Measurements from ENCODE around the gene NAPEPLD.

The NAPEPLD gene

DNA sequence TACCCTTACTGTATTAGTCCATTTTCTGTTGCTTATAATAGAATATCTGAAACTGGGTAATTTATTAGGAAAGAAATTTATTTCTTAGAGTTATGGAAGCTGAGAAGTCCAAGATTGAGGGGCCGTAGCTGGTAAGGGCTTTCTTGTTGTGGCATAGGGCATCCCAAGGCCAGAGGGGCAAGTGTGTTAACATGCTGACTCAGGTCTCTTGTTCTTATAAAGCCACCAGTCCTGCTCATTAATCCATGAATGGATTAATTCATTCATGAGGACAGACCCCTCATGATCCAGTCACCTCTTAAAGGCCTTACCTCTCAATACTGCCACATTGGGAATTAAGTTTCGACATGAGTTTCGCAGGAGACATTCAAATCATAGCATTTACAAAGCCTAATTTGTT, 71.6 kb downstream of the NAPEPLD start:
- Histone ChIP-seq H3K27ac (ENCODE audit: extremely low read depth, low read depth, low read length) (no peak overlapping the region), H3K9me3 (ENCODE audit: control insufficient read depth, insufficient read depth, low read depth, low read length) (no peaks in the 10 kb centered on the region), H3K4me3 (ENCODE audit: low read depth, low read length) (no peak overlapping the region), H3K4me1 (ENCODE audit: control insufficient read depth, insufficient read depth, low read length) (no peaks in the 10 kb centered on the region), H3K36me3 (ENCODE audit: control insufficient read depth in 2 of 2, insufficient read depth in 1 of 2, low read length in 2 of 2) (no peaks in the 10 kb centered on the region; a peak in 1 of 3 replicates)
- POLR2A ChIA-PET = no interaction called here
- CTCF ChIA-PET = interaction anchor here (0.7 kb wide), 1 partner anchor 42 kb away, joined by 3 read pairs; no protein-coding TSS in a partner anchor
- TF ChIP-seq SALL2 (tag by site-specific recombination; IDR thresholded peaks at IDR 0.05; ENCODE audit: borderline replicate concordance) = no peak
- no peak for TF ChIP-seq ZNF138 (tag by site-specific recombination; IDR thresholded peaks at IDR 0.05; ENCODE audit: borderline replicate concordance)
- no peak for TF ChIP-seq ZNF48 (tag by site-specific recombination; IDR thresholded peaks at IDR 0.05)
- no peak for TF ChIP-seq GLIS1 (tag by site-specific recombination; IDR thresholded peaks at IDR 0.05)
- no peak for TF ChIP-seq KLF9 (tag by site-specific recombination; IDR thresholded peaks at IDR 0.05; ENCODE audit: low read depth)
- no peak for TF ChIP-seq ZBTB21 (tag by site-specific recombination; IDR thresholded peaks at IDR 0.05)
- TF ChIP-seq ZNF670 (tag by site-specific recombination; IDR thresholded peaks at IDR 0.05; ENCODE audit: low read depth) = no peak
- no peak for TF ChIP-seq ZNF571 (tag by site-specific recombination; IDR thresholded peaks at IDR 0.05)
- TF ChIP-seq ZNF175 (tag by site-specific recombination; IDR thresholded peaks at IDR 0.05) = no peak
- TF ChIP-seq ZNF23 (tag by site-specific recombination; IDR thresholded peaks at IDR 0.05; ENCODE audit: borderline replicate concordance) = no peak

DNA sequence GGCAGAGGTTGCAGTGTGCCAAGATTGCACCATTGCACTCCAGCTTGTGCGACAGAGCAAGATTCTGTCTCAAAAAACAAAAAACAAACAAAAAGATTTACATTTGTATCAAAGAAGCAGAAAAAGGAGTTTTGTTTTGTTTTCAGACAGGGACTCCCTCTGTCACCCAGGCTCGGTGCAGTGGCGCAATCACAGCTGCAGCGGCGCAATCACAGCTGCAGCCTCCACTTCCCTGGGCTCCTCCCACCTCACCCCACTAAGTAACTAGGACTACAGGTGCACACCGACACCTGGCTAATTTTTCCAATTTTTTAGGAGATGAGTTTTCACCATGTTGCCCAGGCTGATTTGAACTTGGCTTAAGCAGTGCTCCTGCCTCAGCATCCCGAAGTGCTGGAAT, 72.1 kb downstream of the NAPEPLD start:
- Histone ChIP-seq H3K36me3 (ENCODE audit: control insufficient read depth in 2 of 2, insufficient read depth in 1 of 2, low read length in 2 of 2) (no peaks in the 10 kb centered on the region; a peak in 1 of 3 replicates), H3K4me3 (ENCODE audit: low read depth, low read length) (no peak overlapping the region), H3K27ac (ENCODE audit: extremely low read depth, low read depth, low read length) (no peak overlapping the region), H3K9me3 (ENCODE audit: control insufficient read depth, insufficient read depth, low read depth, low read length) (no peaks in the 10 kb centered on the region), H3K4me1 (ENCODE audit: control insufficient read depth, insufficient read depth, low read length) (no peaks in the 10 kb centered on the region)
- POLR2A ChIA-PET = no interaction called here
- CTCF ChIA-PET = interaction anchor here (0.7 kb wide), 1 partner anchor 41 kb away, joined by 3 read pairs; no protein-coding TSS in a partner anchor
- TF ChIP-seq ZNF585B (tag by site-specific recombination; IDR thresholded peaks at IDR 0.05) (no peak), GFI1B (tag by site-specific recombination; IDR thresholded peaks at IDR 0.05) (no peak), ZNF423 (tag by site-specific recombination; IDR thresholded peaks at IDR 0.05) (no peak)
- TF ChIP-seq, protein P1, sequence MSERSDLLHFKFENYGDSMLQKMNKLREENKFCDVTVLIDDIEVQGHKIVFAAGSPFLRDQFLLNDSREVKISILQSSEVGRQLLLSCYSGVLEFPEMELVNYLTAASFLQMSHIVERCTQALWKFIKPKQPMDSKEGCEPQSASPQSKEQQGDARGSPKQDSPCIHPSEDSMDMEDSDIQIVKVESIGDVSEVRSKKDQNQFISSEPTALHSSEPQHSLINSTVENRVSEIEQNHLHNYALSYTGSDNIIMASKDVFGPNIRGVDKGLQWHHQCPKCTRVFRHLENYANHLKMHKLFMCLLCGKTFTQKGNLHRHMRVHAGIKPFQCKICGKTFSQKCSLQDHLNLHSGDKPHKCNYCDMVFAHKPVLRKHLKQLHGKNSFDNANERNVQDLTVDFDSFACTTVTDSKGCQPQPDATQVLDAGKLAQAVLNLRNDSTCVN (tag by site-specific recombination; optimal IDR thresholded peaks at IDR 0.05) = no peak
- TF ChIP-seq, protein P2, sequence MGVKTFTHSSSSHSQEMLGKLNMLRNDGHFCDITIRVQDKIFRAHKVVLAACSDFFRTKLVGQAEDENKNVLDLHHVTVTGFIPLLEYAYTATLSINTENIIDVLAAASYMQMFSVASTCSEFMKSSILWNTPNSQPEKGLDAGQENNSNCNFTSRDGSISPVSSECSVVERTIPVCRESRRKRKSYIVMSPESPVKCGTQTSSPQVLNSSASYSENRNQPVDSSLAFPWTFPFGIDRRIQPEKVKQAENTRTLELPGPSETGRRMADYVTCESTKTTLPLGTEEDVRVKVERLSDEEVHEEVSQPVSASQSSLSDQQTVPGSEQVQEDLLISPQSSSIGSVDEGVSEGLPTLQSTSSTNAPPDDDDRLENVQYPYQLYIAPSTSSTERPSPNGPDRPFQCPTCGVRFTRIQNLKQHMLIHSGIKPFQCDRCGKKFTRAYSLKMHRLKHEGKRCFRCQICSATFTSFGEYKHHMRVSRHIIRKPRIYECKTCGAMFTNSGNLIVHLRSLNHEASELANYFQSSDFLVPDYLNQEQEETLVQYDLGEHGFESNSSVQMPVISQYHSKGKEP (tag by site-specific recombination; IDR thresholded peaks at IDR 0.05) = peak; percentile 87

DNA sequence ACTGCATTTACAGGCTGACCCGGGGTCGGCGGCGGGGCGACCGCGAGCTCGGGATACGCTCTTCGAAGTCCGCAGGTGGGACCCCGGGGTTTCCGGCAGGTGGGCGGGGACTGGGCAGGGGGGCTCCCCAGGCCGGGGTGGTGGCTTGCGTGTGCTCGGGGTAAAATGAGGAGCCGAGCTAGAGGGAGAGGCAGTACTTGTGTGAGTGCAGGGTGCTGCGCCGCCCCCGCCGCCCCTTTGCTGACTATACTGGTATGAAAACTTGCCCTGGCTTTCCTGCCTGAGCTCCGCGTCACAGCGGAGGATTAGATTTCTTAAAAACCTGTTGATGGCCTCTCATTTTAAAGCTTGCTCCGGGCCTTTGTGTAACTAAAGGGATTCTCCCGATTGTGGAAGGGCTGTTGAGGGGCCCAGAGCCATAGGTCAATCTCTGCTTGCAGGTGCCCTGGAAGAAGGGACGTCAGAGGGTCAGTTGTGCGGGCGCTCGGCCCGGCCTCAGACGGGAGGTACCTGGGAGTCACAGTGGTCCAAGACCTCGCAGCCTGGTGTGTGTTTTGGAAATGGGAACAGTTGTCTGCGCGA, 73.5 kb downstream of the NAPEPLD start:
- POLR2A ChIA-PET = interaction anchor here (0.6 to 2.1 kb wide), 7 partner anchors 8 to 327 kb away, joined by 3 to 14 read pairs (median 4); partner anchors contain the start of genes FAM185A and NAPEPLD
- peak overlapping the region; percentile 79 for H3K27ac ChIP-seq (ENCODE audit: extremely low read depth, low read depth, low read length)
- H3K9me3 ChIP-seq (ENCODE audit: control insufficient read depth, insufficient read depth, low read depth, low read length) = no peaks in the 10 kb centered on the region; the same call in 1 of the 2 replicates
- H3K4me3 ChIP-seq (ENCODE audit: low read depth, low read length) = peak overlapping the region; percentile 84
- H3K4me1 ChIP-seq (ENCODE audit: control insufficient read depth, insufficient read depth, low read length) = no peaks in the 10 kb centered on the region
- CTCF ChIA-PET = interaction anchor here (0.5 to 1.3 kb wide), 7 partner anchors 9 to 264 kb away, joined by 3 to 11 read pairs (median 4); no protein-coding TSS in a partner anchor
- no peaks in the 10 kb centered on the region; a peak in 1 of 3 replicates for H3K36me3 ChIP-seq (ENCODE audit: control insufficient read depth in 2 of 2, insufficient read depth in 1 of 2, low read length in 2 of 2)
- no peak for TF ChIP-seq ZNF792 (tag by site-specific recombination; IDR thresholded peaks at IDR 0.05)
- TF ChIP-seq, protein P3, sequence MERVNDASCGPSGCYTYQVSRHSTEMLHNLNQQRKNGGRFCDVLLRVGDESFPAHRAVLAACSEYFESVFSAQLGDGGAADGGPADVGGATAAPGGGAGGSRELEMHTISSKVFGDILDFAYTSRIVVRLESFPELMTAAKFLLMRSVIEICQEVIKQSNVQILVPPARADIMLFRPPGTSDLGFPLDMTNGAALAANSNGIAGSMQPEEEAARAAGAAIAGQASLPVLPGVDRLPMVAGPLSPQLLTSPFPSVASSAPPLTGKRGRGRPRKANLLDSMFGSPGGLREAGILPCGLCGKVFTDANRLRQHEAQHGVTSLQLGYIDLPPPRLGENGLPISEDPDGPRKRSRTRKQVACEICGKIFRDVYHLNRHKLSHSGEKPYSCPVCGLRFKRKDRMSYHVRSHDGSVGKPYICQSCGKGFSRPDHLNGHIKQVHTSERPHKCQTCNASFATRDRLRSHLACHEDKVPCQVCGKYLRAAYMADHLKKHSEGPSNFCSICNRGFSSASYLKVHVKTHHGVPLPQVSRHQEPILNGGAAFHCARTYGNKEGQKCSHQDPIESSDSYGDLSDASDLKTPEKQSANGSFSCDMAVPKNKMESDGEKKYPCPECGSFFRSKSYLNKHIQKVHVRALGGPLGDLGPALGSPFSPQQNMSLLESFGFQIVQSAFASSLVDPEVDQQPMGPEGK (tag by site-specific recombination; IDR thresholded peaks at IDR 0.05) = peak; percentile 49
- TF ChIP-seq, protein P4, sequence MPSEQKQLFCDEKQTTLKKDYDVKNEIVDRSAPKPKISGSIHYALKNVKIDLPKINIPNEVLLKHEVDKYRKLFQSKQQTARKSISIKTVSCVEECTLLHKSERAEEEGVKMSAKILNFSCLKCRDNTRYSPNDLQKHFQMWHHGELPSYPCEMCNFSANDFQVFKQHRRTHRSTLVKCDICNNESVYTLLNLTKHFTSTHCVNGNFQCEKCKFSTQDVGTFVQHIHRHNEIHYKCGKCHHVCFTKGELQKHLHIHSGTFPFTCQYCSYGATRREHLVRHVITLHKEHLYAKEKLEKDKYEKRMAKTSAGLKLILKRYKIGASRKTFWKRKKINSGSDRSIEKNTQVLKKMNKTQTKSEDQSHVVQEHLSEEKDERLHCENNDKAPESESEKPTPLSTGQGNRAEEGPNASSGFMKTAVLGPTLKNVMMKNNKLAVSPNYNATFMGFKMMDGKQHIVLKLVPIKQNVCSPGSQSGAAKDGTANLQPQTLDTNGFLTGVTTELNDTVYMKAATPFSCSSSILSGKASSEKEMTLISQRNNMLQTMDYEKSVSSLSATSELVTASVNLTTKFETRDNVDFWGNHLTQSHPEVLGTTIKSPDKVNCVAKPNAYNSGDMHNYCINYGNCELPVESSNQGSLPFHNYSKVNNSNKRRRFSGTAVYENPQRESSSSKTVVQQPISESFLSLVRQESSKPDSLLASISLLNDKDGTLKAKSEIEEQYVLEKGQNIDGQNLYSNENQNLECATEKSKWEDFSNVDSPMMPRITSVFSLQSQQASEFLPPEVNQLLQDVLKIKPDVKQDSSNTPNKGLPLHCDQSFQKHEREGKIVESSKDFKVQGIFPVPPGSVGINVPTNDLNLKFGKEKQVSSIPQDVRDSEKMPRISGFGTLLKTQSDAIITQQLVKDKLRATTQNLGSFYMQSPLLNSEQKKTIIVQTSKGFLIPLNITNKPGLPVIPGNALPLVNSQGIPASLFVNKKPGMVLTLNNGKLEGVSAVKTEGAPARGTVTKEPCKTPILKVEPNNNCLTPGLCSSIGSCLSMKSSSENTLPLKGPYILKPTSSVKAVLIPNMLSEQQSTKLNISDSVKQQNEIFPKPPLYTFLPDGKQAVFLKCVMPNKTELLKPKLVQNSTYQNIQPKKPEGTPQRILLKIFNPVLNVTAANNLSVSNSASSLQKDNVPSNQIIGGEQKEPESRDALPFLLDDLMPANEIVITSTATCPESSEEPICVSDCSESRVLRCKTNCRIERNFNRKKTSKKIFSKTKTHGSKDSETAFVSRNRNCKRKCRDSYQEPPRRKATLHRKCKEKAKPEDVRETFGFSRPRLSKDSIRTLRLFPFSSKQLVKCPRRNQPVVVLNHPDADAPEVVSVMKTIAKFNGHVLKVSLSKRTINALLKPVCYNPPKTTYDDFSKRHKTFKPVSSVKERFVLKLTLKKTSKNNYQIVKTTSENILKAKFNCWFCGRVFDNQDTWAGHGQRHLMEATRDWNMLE (tag by site-specific recombination; conservative IDR thresholded peaks at IDR 0.05; ENCODE audit: low read depth) = no peak
- TF ChIP-seq, protein P5, sequence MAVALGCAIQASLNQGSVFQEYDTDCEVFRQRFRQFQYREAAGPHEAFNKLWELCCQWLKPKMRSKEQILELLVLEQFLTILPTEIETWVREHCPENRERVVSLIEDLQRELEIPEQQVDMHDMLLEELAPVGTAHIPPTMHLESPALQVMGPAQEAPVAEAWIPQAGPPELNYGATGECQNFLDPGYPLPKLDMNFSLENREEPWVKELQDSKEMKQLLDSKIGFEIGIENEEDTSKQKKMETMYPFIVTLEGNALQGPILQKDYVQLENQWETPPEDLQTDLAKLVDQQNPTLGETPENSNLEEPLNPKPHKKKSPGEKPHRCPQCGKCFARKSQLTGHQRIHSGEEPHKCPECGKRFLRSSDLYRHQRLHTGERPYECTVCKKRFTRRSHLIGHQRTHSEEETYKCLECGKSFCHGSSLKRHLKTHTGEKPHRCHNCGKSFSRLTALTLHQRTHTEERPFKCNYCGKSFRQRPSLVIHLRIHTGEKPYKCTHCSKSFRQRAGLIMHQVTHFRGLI (tag by site-specific recombination; IDR thresholded peaks at IDR 0.05) = no peak

Data from HEK293 (cell line).